NCI-H2081 treated with DMSO at 0.1 percent for 48 hours (cell line): ENCODE measurements around the gene CCL21.
"Not testable (repeated sequence)": the region's sequence is repeated elsewhere in the genome, so short reads cannot be mapped to it uniquely, and the experiment has no call there.

ENCODE experiments used
- DNase-seq: peaks from one replicate; lab custom pipeline; 2025; lab: John Stamatoyannopoulos, UW

The CCL21 gene, protein sequence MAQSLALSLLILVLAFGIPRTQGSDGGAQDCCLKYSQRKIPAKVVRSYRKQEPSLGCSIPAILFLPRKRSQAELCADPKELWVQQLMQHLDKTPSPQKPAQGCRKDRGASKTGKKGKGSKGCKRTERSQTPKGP

DNA sequence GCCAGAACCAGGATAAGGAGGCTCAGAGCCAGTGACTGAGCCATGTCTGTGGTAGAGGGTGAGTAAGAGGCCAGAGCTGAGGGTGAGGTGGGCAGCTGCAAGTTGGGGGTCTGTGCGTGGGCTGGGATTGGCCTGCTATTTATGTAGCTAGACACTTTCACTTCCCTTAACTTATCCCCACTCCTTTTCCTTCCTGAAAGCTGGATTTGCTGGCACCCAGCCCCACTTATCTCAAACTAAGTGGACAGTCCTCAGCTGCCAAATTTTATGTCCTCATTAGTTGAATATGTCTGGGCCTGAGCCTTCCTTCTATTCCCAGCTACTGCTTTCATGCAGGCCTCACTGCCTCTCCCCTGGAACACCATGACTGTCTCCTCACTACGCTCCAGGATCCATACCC is at the start of gene CCL21:
CCL21 (minus strand) TSS at position 114 of the 400 bp plus-strand sequence; CDS start at position 44, 70 bp downstream.
- DNase-seq = no peak

DNA sequence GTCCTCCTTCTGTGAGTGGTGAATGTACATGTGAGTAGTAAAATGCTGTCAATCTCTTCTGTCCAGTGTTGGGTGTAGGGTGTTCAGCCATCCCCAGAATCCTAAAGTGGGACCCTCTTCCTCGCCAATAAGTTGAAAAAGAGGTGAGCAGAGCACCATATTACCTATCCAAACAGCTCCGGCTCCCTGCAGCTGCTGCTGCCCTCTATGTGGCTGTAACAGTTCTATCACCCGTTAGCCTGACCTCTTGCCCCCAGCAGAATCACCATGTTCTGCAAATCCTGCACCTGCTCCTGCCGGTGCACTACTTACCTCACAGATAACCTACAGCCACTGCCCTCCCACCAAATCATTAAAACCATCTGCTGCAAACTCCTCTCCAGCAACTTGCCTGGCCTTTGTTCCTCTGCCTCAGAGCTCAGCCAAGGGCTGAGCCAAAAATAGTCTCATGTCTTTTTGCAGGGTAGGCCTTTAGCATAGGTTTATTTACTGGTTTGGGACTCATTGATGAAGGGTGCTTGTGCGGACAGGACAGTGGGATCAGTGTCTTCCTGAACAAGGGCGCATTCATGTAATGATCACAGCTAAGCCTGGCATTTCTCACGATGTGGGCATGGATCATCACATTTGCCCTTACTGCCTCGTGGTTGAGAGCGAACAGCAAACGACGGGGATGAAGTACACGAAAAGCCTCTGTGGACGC is 49.6 kb upstream of the CCL21 start:
- DNase-seq = no peak

DNA sequence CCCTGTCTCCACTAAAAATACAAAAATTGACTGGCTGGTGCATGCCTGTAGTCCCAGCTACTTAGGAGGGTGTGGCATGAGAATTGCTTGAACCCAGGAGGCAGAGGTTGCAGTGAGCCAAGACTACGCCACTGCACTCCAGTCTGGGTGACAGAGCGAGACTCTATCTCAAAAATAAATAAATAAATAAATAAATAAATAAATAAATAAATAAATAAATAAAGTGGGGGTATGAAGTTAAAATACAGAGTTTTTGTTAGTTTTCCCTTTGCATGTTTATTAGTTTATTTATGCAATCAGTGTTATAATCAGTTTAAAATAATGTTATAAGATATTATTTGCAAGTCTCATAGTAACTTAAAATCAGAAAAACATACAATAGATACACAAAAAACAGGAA is 40.4 kb upstream of the CCL21 start:
- DNase-seq = not testable (repeated sequence)

DNA sequence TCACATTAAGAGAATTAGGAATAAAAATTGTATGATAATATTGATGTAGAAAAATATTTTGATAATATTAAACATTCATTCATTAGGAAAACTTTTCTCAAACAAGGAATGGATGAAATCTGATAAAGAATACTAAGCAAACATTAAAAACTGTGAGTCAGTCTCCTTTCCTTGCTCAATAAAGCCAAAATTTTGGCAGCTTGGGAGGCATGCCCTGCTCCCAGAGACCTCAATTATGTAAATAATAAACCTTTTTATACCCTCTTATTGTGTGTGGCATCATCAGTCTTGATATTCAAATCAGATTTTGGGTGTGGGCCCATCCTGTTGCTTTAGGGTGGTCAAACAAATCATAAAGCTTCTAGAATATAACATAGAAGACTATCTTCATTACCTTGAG is 36.6 kb upstream of the CCL21 start:
- DNase-seq = no peak

DNA sequence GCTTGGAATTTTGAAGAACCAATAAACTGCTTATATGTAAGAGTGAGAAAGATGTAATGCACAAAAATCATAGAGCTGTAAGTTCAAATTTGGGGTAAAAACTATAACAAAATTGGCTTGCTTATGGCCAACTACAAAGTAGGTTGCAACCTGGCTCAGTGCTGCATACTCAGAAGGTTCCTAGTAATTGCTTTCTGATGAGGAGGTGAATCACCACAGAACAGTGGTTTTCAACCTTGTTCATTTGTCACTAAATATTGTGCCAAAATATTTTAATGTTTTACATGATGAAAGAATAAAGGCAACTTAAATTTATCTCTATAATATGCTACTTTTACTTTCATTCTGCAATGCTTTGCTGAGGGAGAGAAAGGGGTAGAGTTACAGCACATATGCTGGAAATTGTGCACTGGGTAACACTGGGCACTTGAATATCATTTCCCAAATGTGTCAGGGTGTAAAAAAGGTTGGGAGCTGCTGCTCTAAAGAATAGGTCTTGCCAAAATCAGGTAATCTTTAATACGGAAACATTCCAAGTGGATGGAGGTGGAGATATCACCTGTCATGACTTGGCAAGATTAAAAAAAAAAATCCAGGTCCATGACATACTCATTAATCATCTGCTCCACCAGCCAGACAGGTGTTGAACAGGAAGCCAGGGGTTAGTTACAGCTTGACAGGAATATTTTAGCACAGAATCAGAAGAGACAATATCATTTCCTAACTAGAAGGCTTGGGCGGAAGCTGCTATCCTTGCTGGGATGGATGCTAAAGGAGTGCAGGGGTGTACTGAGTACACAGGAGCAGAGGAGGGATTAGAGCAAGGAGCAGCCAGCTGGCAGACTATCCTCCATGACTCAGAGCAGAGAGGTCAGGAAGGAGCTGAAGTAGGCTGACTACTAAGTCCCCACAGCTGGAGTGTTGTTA is 34.6 kb upstream of the CCL21 start:
- DNase-seq = no peak

DNA sequence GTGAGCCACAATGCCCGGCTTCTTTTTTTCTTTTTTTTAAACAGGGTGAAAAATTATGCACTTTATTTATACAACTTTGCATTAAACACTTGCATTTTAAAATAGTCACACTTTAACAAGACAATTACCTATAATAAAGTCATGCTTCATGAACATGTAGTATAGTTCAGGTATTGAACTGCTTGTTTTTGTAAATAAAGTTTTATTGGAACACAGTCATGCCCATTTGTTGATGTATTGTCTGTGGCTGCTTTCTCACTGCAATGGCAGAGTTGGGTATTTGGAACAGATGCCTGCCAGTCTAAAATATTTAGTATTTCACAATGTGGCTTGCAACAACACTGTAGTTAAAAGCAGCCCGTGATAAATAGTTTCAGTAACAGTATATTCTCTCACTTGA is 32.8 kb upstream of the CCL21 start:
- DNase-seq = no peak

DNA sequence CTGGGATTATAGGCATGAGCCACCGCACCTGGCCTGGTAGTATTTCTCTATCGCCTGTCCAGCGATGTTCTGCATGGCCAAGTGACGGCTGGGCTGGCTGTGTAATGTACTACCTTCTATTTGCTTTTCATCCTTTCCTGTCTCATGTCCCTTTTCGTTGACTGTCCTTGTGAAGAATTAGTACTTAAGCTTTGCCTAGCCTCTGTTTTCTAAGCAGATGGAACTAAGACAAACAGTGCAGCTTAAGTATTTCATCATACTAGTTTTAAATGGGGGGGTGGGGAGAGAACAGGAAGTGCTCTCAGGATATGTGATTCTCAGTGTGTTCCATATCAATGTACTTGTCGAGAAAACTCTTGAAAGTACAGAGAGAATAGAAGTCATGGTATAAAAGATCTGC is 31.7 kb upstream of the CCL21 start:
- no peak for DNase-seq

DNA sequence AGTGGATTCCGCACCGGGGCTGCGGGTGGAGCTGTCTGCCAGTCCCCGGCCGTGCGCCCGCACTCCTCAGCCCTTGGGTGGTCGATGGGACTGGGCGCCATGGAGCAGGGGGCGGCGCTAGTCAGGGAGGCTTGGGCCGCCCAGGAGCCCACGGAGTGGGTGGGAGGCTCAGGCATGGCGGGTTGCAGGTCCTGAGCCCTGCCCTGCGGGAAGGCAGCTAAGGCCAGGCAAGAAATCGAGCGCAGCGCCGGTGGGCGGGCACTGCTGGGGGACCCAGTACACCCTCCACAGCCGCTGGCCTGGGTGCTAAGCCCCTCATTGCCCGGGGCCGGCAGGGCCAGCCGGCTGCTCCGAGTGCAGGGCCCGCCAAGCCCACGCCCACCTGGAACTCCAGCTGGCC is 30.2 kb upstream of the CCL21 start:
- not testable (repeated sequence) for DNase-seq

DNA sequence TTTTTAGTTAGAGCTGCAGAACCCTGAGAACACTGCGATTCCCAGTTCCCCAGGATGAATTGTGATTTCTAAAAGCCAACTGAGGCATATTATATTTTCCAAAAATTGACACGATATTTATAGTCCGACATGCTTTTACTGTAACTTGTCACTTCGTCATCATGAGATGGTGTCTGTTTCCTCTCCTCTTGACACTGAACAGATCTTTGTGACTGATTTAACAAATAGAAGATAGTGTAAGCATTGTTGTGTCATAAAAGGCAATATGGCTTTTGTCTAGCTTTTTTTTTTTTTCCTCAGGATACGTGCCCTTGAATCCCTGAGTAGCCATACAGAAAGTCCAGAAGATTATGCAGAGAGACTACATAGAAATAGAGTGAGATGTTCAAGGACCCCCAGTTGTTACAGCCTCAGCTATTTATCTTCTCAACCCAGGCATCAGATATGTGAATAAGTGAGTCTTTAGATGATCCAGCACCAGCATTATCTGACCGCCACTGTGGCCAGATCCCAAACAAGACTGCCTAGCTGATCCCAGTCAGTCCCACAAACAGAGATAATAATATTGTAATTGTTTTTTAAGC is 27.8 kb upstream of the CCL21 start:
- DNase-seq = no peak

DNA sequence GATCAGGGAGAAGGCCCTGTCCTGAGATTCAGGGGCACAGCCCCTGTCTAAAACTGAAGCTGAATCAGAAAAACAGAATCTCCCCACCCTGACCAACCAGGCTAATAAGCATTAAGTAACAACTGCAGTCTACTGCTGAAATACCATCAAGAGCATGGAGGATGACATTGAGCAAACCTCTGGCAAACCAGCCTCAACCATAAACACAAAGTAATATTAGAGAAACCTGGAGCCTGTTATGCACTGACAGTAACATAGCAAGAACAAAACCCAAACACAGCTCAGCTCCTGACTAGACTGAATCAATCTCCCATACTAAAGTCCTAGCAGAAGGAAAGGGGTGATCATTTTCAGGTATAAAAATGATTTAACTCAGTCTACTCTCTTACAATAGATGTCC is 24.8 kb upstream of the CCL21 start:
- no peak for DNase-seq

DNA sequence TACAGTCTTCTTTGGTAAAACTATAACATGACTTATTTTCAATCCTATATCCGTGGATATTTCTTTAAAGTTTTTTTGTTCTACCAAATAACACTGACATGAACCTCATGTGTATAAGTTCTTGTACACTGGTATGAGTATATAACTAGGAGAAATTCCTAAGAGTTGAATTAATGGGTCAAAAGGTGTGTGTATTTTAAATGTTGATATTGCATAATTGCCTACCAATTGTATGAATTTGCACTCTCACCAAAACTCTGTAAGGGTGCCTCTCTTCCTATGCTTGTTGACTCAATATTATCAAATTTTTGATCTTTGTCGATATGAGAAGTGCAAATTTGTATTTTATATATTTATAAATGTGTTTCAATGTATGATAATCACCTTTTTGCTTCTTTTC is 22.9 kb upstream of the CCL21 start:
- DNase-seq = no peak

DNA sequence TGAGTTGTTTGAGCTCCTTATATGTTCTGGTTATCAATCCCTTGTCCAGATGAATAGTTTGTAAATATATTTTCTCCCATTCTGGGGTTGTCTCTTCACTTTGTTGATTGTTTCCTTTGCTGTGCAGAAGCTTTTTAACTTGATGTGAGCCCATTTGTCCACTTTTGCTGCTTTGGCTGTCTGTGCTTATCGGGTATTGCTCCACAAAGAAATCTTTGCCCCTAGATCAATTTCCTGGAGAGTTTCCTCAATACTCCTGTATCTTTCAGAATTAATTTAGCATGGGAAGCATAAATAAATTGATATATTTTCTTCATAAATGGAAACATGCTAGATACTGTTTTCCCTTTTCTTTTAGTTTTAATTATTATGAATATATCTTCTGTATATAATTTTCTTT is 22.5 kb upstream of the CCL21 start:
- DNase-seq = no peak

DNA sequence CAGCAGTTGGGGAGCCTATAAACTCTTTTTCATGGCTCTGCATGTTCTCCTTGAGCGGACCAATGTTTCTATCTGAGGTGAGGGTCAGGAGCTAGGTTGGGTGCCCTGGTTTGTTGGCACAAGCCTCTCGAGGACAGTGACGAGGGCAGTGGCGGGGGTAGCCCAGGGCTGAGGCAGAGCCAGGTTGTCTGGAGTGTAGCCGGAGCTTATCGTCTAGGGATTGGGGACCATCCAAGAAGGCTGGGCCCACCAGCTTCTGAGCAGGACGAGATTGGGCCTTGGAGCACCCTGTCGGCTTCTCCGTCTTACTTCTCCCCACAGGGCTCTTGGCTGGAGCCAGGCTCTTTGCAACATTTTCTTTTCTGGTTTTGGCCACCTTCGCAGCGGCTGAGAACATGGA is 13.2 kb upstream of the CCL21 start:
- no peak for DNase-seq

DNA sequence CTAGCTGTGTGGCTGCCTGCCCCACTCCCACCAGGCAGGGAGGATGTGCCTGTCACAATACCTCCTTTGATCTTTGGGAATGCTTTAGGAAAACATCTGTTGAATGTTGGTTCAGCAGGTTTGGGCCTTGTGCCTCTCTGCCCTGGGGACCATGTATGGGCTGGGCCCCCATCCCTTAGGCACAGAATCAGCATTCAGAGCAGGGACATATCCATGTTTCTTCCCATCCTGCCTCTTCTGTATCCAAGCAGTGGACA is 9.8 kb upstream of the CCL21 start:
- not testable (repeated sequence) for DNase-seq

DNA sequence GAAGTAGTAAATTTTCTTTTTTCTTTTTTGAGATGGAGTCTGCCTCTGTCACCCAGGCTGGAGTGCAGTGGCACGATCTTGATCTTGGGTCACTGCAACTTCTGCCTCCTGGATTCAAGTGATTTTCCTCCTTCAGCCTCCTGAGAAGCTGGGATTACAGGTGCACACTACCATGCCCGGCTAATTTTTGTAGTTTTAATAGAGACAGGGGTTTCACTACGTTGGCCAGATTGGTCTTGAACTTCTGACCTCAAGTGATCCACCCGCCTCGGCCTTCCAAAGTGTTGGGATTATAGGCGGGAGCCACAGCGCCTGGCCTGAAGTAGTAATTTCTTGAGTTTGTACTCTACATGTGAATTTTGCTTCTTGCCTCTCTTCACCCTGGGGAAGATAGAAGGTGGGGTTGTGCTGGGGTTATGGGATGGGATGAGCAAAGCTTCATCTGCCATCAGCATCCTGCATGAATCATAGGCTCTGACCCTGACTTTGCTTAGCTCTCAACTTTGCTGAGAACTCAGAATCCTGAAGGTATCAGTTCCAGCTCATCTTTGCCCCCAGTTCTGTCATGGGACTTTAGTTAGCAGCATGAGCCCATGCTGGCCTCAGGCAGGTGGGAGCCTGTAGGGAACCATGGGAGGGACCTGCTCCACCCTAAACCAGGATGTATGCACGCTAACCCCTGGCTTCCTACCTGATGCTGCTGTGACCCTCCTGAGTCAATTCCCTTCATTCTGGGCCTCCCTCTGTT is 9.3 kb upstream of the CCL21 start:
- no peak for DNase-seq

DNA sequence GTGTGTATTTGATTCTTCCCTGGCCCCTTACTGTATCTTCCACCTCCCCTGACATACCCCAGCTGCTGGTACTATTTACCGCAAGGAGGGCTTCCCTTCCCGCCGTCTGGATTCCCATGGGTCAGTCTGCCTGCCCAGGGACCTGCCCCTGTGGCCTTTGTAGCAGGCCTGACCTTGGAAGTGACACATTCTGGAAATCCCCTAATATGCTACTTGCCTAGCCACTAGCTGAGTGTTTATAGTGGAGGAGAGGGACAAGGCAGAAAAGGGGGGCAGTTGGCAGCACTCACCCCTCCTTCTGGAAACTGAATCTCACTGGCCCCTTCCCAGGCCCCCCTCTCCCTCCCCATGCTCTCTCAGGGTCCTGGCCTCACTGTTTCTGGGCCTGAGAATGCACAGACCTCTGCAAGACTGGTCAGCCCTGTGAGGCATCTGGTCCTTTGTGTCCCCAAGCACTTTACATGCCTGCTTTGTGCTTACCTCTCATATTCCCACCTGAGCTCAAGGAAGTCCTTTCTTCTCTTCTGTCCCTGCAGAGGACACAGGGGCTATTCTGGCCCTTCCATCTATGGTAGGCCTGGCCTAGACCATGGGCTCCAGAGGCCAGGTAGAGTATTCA is 8.2 kb upstream of the CCL21 start:
- DNase-seq = no peak

DNA sequence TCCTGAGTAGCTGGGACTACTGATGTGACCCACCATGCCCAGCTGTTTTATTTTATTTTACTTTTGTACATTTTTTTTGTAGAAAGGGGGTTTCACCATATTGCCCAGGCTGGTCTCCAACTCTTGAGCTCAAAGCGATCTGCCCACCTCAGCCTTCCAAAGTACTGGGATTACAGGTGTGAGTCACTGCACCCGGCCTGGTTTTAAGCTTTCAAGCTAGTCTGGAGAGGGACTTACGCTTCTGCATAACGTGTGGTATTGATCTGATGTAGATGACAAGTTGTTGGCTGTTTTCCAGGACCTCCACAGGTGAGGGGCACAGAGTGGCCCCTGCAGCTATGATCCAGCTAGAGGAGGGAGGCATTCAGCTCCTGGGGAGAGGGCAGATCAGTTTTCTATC is 6.8 kb upstream of the CCL21 start:
- no peak for DNase-seq

DNA sequence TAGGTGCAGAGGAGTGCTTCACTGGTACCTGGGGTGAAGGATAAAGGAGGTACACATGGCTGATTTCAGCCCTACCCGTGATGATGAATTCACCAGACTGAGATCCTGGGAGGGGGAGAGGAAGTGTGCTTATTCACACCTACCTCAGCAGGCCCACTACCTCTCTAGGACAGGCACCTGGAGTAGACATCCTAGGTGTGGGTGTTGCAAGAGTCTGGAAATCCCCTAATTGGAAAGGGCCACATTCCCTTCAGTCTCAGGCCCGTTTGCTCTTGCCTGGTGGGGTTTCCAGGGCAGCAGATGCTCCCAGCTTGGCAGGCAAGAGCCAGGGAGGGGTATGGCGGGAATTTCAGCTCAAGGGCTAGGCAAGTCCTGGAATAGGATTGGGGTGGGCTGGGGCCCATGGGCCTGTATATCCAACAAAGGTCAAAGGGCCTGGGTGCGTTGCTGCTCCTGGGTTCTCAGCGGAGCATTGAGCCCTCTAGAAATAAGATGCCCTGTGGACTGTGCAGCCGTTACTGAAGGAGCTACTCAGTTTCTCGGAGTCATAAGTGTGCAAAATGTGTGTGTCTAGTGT is 5.8 kb upstream of the CCL21 start:
- no peak for DNase-seq

DNA sequence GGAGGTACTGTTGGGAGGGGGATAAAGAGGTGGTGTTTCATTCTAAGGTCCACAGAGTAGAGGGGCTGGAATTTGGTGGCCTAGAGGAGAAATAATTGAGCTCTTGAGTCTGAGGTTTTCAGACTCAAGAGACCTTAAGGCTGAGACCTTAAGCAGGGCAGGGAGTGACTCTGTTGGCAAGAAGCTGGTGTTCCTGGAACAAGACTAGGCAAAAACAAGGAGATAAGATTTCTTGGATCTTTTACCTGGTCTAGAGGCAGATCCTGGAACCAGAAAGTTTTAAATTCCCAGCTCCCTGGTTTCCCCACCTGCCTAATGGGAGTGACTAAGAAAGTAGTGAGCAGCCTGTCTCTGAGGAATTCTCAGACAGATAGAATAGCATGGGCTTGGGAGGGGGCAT is 4.1 kb upstream of the CCL21 start:
- no peak for DNase-seq

DNA sequence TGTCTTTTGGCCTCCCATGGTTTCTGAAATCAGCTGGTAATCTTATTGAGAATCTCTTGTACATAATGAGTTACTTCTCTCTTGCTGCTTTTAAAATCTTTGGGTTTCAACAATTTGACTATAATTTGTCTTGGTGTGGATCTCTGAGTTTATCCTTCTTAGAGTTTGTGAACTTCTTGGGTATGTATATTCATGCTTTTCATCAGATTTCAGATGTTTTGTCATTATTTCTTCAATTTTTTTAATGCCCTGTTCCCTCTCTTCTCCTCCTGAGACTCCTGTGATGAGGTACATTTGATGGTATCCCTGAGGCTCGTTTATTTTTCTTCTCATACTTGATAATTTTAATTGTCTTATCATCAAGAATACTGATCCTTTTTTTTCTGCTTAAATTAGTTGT is 2.2 kb upstream of the CCL21 start:
- no peak for DNase-seq

DNA sequence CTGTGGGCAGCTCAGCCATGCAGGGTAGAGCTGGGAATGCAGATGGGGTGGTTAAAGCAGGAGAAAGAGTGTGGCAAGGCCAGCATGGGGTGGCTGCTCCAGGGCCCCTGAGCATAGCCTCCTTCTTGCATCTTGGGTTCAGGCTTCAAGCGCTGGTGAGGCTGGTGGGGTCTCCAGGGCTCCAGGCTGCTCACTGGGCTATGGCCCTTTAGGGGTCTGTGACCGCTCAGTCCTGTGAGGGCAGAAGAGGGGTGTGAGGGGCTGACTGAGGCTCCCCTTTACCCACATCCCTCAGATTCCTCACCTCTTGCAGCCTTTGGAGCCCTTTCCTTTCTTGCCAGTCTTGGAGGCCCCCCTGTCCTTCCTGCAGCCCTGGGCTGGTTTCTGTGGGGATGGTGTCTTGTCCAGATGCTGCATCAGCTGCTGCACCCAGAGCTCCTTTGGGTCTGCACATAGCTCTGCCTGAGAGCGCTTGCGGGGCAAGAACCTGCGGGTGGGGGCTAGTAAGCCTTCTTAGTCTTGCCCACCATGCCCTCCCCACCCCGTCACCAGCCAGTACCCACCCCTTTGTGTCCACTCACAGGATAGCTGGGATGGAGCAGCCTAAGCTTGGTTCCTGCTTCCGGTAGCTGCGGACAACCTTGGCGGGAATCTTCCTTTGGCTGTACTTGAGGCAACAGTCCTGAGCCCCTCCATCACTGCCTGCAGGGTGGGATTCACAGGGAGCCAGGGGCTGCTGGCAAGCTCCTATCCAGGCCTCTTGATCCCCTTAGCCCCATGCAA is 549 bp downstream of the CCL21 start:
- no peak for DNase-seq
